KOPT-K1 (cell line): ENCODE measurements around the gene GPR68.

Source experiments
- H3K27ac ChIP-seq: fragments of 200-600 bp; sonication (generic); 2 replicates; pipeline ENCODE4 v1.5.1; 2016; ENCODE audit warnings: antibody characterized with exemption, mild to moderate bottlenecking, low read depth, low read length; ENCODE audit not compliant: poor library complexity, severe bottlenecking
- H3K36me3 ChIP-seq: fragments of 200-600 bp; sonication (generic); 2 replicates; pipeline ENCODE4 v1.5.1; 2017; ENCODE audit warnings: antibody characterized with exemption, mild to moderate bottlenecking, low read length, moderate library complexity; ENCODE audit not compliant: insufficient read depth
- H3K9me3 ChIP-seq: fragments of 200-600 bp; sonication (generic); 2 replicates; pipeline ENCODE4 v1.5.1; 2017; ENCODE audit warnings: antibody characterized with exemption, low read length, mild to moderate bottlenecking; ENCODE audit not compliant: insufficient read depth, poor library complexity, severe bottlenecking

GPR68 gene

DNA sequence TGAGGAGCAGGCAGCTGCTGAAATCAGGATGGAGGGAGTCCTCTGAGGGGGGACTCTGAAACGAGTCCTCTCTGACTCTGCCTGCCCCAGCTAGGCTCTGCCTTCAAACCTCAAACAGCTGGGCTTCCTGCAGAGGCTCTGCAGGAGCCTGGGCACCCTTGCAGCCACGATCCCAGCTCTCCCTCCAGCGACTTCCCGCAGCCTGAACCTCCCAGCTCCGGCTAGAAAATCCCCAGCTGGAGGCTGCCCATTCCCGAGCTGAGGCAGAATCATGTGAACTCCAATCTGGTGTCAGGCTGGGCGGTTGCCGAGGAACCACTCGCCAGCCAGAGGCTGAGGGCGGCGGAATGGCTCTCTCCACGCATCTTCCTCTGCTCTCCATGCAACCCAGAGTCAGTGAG lies at the start of gene GPR68:
TSS of gene GPR68 (minus strand) at position 204 of the 401 bp plus-strand sequence. CDS start 9,654 bp downstream, outside the sequence.
- peak within 1 kb of the TSS; percentile 88 for H3K27ac ChIP-seq

DNA sequence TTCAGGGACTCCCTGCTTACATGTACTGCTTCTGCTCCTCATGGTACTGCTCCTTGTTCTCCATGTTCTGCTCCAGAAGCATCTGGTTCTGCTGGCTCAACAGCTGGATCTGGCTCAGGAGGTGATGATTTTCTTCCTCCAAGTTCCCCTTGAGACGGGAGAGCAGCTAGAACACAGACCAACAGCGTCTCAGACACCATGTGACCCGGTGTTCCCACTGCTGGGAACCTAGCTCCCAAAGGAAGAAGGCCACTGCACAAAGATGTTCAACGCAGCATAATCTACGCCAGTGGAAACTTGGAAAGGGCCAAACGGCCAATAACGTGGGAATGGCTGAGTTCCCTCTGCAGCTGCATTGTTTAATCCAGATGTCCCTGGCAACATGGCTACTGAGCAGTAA lies 49.6 kb upstream of the GPR68 start:
- Histone ChIP-seq H3K27ac (no peak overlapping the region), H3K36me3 (peaks cover 100% of the 10 kb centered on the region), H3K9me3 (no peaks in the 10 kb centered on the region)

More for the DNA sequence above, at the start of gene GPR68:
- Histone ChIP-seq H3K36me3 (no peaks in the 10 kb centered on the region), H3K9me3 (no peaks in the 10 kb centered on the region)

- no peaks in the 10 kb centered on the region for H3K9me3 ChIP-seq
- no peak overlapping the region for H3K27ac ChIP-seq
- peaks cover 99% of the 10 kb centered on the region for H3K36me3 ChIP-seq
Observed at GRCh38 chr14:91293281-91293680, 48.8 kb upstream of the GPR68 start.

DNA sequence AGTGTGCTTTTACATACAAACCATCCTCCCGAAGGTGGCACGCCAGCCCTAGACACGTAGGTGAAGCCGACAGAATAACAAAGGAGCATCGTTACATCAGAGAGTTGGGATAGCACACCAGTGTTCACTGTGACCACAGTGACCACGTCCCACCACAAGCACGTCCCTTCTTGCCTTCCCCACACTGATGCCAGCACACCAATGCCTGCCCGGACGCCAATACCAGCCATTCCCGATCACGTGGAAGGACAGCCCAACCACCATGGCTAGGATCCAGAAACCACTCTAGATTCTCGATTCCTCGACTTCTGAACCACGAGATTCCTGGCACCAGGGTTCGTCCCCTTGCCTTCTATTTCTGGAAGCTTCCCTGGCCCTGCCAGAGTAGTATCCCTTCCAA lies 48.0 kb upstream of the GPR68 start:
- H3K36me3 ChIP-seq = peaks cover 99% of the 10 kb centered on the region
- H3K27ac ChIP-seq = no peak overlapping the region
- H3K9me3 ChIP-seq = no peaks in the 10 kb centered on the region

GRCh38 chr14:91291786-91292405 lies 47.4 kb upstream of the GPR68 start:
- Histone ChIP-seq H3K27ac (no peak overlapping the region), H3K36me3 (peaks cover 99% of the 10 kb centered on the region), H3K9me3 (no peaks in the 10 kb centered on the region)

GRCh38 chr14:91290986-91291385 lies 46.5 kb upstream of the GPR68 start:
- Histone ChIP-seq H3K9me3 (no peaks in the 10 kb centered on the region), H3K27ac (no peak overlapping the region), H3K36me3 (peaks cover 99% of the 10 kb centered on the region)

DNA sequence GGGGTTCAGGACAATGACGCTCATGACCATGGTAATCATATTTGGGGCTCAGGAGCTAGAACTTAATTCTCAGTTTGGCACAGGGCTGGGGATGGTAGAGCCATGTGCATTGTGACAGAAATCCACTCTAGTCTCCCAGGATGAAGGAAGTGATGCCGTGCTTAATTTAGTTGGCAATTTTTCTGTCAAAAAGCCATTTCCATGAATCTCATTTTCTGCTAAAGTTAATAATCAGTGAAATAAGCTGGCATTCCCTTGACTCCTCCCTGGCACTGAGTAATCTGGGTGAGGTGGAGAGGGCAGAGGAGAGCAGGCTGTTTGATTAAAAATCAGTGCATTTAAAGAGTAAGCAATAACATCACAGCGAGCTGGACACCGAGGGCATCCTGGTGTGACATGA lies 45.0 kb upstream of the GPR68 start:
- no peaks in the 10 kb centered on the region for H3K9me3 ChIP-seq
- no peak overlapping the region for H3K27ac ChIP-seq
- H3K36me3 ChIP-seq = peaks cover 99% of the 10 kb centered on the region

DNA sequence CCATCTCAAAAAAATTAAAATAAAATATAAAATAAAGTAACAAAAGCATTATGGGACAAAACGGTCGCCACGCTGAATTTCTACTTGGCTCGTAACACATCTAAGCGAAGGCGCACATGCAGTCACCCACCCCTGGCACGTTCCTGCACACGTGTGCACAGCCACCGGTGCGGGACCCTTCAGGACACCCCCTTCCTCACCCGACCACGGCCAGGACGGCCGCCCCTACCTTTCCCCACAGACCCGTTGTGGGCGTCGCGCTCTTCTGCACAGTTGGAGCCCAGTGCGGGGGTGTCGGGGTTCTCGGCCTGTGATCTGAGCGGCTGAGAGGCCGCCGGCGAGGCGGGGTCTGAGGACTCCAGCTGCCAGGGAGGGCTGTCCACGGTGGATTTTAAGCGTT lies 44.4 kb upstream of the GPR68 start:
- Histone ChIP-seq H3K27ac (no peak overlapping the region), H3K36me3 (peaks cover 99% of the 10 kb centered on the region)

GRCh38 chr14:91286530-91286937 lies 42.0 kb upstream of the GPR68 start:
- Histone ChIP-seq H3K9me3 (no peaks in the 10 kb centered on the region), H3K27ac (peak overlapping the region; percentile 100), H3K36me3 (peaks cover 92% of the 10 kb centered on the region)

More for the DNA sequence above, 44.4 kb upstream of the GPR68 start:
- no peaks in the 10 kb centered on the region for H3K9me3 ChIP-seq

- peaks cover 92% of the 10 kb centered on the region for H3K36me3 ChIP-seq
- peak overlapping the region; percentile 100 for H3K27ac ChIP-seq
- no peaks in the 10 kb centered on the region for H3K9me3 ChIP-seq
Observed at GRCh38 chr14:91284791-91285548, 40.5 kb upstream of the GPR68 start.

DNA sequence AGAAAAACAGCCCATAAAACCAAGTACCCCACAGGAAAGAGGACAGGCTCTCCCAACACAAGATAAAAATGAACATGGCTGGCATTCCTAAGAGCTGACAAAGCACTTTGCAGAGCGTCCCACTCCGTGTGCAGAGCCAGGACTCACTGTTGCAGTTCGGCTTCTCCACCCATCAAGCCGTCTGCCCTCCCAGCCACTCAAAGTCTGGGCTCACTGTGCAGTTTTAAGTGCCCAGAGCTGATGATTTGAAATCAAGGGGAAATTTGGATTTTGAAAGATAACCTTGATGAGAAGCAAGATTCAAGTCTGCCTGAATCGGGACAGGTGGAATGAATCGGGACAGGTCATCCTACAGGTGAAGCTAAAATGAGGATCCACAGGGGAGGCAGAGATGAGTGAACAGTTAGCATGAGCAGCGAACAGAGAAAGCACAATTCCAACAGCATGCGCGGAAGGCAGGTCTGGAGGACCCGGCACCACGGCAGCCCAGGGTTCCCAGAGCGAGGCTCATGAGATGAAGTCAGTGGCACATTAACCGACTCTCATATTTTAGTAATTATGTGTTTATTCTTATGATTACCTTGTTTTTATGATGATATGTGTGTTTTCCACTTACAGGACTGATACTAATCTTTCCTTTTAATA lies 39.8 kb upstream of the GPR68 start:
- Histone ChIP-seq H3K27ac (peak overlapping the region; percentile 100), H3K9me3 (no peaks in the 10 kb centered on the region), H3K36me3 (peaks cover 92% of the 10 kb centered on the region)

- Histone ChIP-seq H3K27ac (peak overlapping the region; percentile 100), H3K36me3 (peaks cover 93% of the 10 kb centered on the region), H3K9me3 (no peaks in the 10 kb centered on the region)
Observed at GRCh38 chr14:91283666-91284065, 39.2 kb upstream of the GPR68 start.

- Histone ChIP-seq H3K27ac (peak overlapping the region; percentile 100), H3K9me3 (no peaks in the 10 kb centered on the region), H3K36me3 (peaks cover 93% of the 10 kb centered on the region)
Observed at GRCh38 chr14:91282954-91283645, 38.6 kb upstream of the GPR68 start.

- H3K36me3 ChIP-seq = peaks cover 93% of the 10 kb centered on the region
- no peaks in the 10 kb centered on the region for H3K9me3 ChIP-seq
- peak overlapping the region; percentile 100 for H3K27ac ChIP-seq
Observed at GRCh38 chr14:91281346-91281745, 36.8 kb upstream of the GPR68 start.

DNA sequence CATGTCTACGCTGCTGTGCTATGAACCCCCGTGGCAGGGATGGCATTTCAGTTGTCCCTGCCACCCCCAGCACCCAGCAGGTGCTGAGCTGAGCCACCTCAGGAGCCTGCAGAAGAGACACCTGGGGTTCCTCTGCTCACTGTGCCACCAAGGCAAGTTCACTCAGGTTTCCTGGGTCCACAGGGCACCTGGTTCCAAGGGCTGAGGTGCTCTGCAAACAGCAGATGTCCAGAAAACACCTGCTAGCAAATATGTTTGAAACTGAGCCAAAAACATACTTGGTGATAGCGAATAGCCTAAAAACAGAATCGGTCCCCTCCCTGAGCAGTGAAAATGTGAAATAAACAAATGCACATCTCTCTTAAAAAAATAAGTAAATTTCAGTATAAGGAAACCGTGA lies 35.6 kb upstream of the GPR68 start:
- Histone ChIP-seq H3K36me3 (peaks cover 92% of the 10 kb centered on the region), H3K9me3 (no peaks in the 10 kb centered on the region), H3K27ac (peak overlapping the region; percentile 100)
